Measurements from ENCODE around the gene OSBPL9.
A peak's percentile ranks its signal among the peaks of the same experiment; 100 is the strongest.

Gene OSBPL9

GRCh38 chr1:51610637-51611036 is 6.3 kb upstream of the OSBPL9 start:
- DNase-seq = no peak

GRCh38 chr1:51612447-51612961 is 4.4 kb upstream of the OSBPL9 start:
- DNase-seq = peak; percentile 43

GRCh38 chr1:51615780-51616291 is 1.1 kb upstream of the OSBPL9 start:
- no peak for DNase-seq

- no peak for DNase-seq
Measured at GRCh38 chr1:51616490-51616889, 402 bp upstream of the OSBPL9 start.

GRCh38 chr1:51618715-51619114 is 1.8 kb downstream of the OSBPL9 start:
- DNase-seq = no peak

- no peak for DNase-seq
Measured at GRCh38 chr1:51620470-51620869, 3.6 kb downstream of the OSBPL9 start.

- DNase-seq = no peak
Measured at GRCh38 chr1:51621161-51621560, 4.3 kb downstream of the OSBPL9 start.

- DNase-seq = no peak
Measured at GRCh38 chr1:51621841-51622454, 5.1 kb downstream of the OSBPL9 start.

GRCh38 chr1:51622455-51622913 is 5.6 kb downstream of the OSBPL9 start:
- DNase-seq = peak; percentile 59

- DNase-seq = no peak
Measured at GRCh38 chr1:51623025-51623424, 6.1 kb downstream of the OSBPL9 start.

- no peak for DNase-seq
Measured at GRCh38 chr1:51623450-51623849, 6.6 kb downstream of the OSBPL9 start.

GRCh38 chr1:51624855-51625254 is 8.0 kb downstream of the OSBPL9 start:
- DNase-seq = no peak

GRCh38 chr1:51627672-51628071 is 10.8 kb downstream of the OSBPL9 start:
- peak; percentile 63 for DNase-seq

GRCh38 chr1:51628715-51629590 is 12.1 kb downstream of the OSBPL9 start:
- no peak for DNase-seq

GRCh38 chr1:51629918-51630317 is 13.0 kb downstream of the OSBPL9 start:
- DNase-seq = no peak

- no peak for DNase-seq
Measured at GRCh38 chr1:51630393-51630792, 13.5 kb downstream of the OSBPL9 start.

GRCh38 chr1:51630922-51631321 is 14.0 kb downstream of the OSBPL9 start:
- DNase-seq = no peak

GRCh38 chr1:51631747-51632146 is 14.9 kb downstream of the OSBPL9 start:
- no peak for DNase-seq

GRCh38 chr1:51634618-51635017 is 17.7 kb downstream of the OSBPL9 start:
- no peak for DNase-seq

- DNase-seq = no peak
Measured at GRCh38 chr1:51635615-51636014, 18.7 kb downstream of the OSBPL9 start.

- DNase-seq = no peak
Measured at GRCh38 chr1:51636191-51636590, 19.3 kb downstream of the OSBPL9 start.

GRCh38 chr1:51636764-51637522 is 20.1 kb downstream of the OSBPL9 start:
- peak; percentile 82 for DNase-seq

- no peak for DNase-seq
Measured at GRCh38 chr1:51638350-51638749, 21.5 kb downstream of the OSBPL9 start.
